GM12801 (cell line): Measurements from ENCODE around the gene ATP7B.

Experiments
- CTCF ChIP-seq: IDR thresholded peaks from one replicate; pipeline ENCODE4 v1.5.1; 2011; ENCODE audit warnings: control low read depth; ENCODE audit not compliant: insufficient read length; ENCODE audit errors: extremely low read depth

Gene ATP7B

GRCh38 chr13:51960766-51961165 lies 50.5 kb downstream of the ATP7B start:
- no peak for TF ChIP-seq CTCF

- no peak for TF ChIP-seq CTCF
These were observed 51.5 kb downstream of the ATP7B start for GRCh38 chr13:51959773-51960172.

GRCh38 chr13:51958217-51958547 lies 53.1 kb downstream of the ATP7B start:
- TF ChIP-seq CTCF: no peak

GRCh38 chr13:51957377-51958216 lies 53.7 kb downstream of the ATP7B start:
- TF ChIP-seq CTCF: no peak

GRCh38 chr13:51956717-51957116 lies 54.5 kb downstream of the ATP7B start:
- no peak for TF ChIP-seq CTCF

GRCh38 chr13:51955816-51956603 lies 55.2 kb downstream of the ATP7B start:
- TF ChIP-seq CTCF: no peak

- no peak for TF ChIP-seq CTCF
These were observed 55.9 kb downstream of the ATP7B start for GRCh38 chr13:51955281-51955771.
